Right lobe of liver (tissue), 6 donors: Measurements from ENCODE around the gene MSL2. TPM values are rescaled to one million over a fixed set of nuclear protein-coding genes. Genes with fewer than 3 reads are reported as not detected.
A peak's percentile ranks its signal among the peaks of the same experiment; 100 is the strongest.
"Not testable (repeated sequence)": the region's sequence is repeated elsewhere in the genome, so short reads cannot be mapped to it uniquely, and the experiment has no call there.

Source experiments
- ATAC-seq, 4 donors: fragments of 200-7000 bp; cut with Tn5 transposase; one replicate each; pipeline ENCODE4 v1.9.1; 2020; ENCODE audit warnings: mild to moderate bottlenecking in 4 of 4, moderate library complexity in 4 of 4
- DNase-seq, 3 donors: peaks; one replicate each; pipeline ENCODE4 v3.0.0-alpha.2; 2020
- H3K27ac ChIP-seq, 3 donors: fragments of 200-600 bp; one replicate each; pipeline ENCODE4 v1.8.0; 2022
- H3K27me3 ChIP-seq, 2 donors: fragments of 200-600 bp; one replicate each; pipeline ENCODE4 v1.8.0; 2022
- H3K36me3 ChIP-seq, 4 donors: fragments of 200-600 bp; sonication (generic) in 1 of 4; one replicate each; pipeline versions ENCODE4 v1.5.1 to v1.8.0; 2017 to 2022; ENCODE audit warnings: control low read depth in 1 of 4
- H3K4me1 ChIP-seq, 4 donors: fragments of 200-600 bp; sonication (generic) in 1 of 4; one replicate each; pipeline versions ENCODE4 v1.5.1 to v1.8.0; 2017 to 2022; ENCODE audit warnings: control low read depth in 1 of 4
- H3K4me3 ChIP-seq, 3 donors: fragments of 200-600 bp; one replicate each; pipeline ENCODE4 v1.8.0; 2022
- H3K9me3 ChIP-seq, 4 donors: fragments of 200-600 bp; sonication (generic) in 1 of 4; one replicate each; pipeline versions ENCODE4 v1.5.1 to v1.8.0; 2017 to 2022; ENCODE audit warnings: control low read depth in 1 of 4
- POLR2A ChIP-seq: fragments of 450-650 bp; IDR thresholded peaks from one replicate; pipeline ENCODE4 v1.6.1; 2017; ENCODE audit warnings: antibody characterized with exemption, mild to moderate bottlenecking
- WGBS: methylation state at CpG from one replicate; pipeline ENCODE4 v1.1.6; 2018; ENCODE audit warnings: low coverage, low lambda C conversion rate; ENCODE audit not compliant: insufficient coverage; ENCODE audit errors: missing lambda C conversion rate; 5-methylcytosine and 5-hydroxymethylcytosine counted together
- intact Hi-C, 2 donors: fragments of 100-400 bp; cut with DNase I; formaldehyde crosslinking; loops; one replicate each; pipeline versions ENCODE4 v1.11.2 to v1.14.1; 2022
- total RNA-seq, 6 experiments: library from RNA; depleted of rRNA in 2 of 6; stranded (reverse); fragments of >200 nt in 2 of 6; fragmentation: NEBNext Ultra II Directional in 3 of 6; extraction: Animal tissue kit (Norgen Biotek cat#: 25700) in 3 of 6; gene quantifications; one replicate each; pipeline versions ENCODE4 v1.1.0 to v1.2.4, GENCODE V29; 2016 to 2023
- TF ChIP-seq, protein P1 (sequence below), 4 donors: fragments of 200-600 bp in 3 of 4; fragments of 450-650 bp in 1 of 4; IDR thresholded peaks; one replicate each; pipeline versions ENCODE4 v1.5.1 to v1.8.0; 2016 to 2022; ENCODE audit warnings: antibody characterized with exemption in 4 of 4, mild to moderate bottlenecking in 2 of 4
- donor health status: DM: no; HTN: yes; CAD: no.
- donor health status: DM: no; HTN: no; CAD: no.
- donor health status: DM: no; HTN: no; CAD: no.
- donor health status: DM: no; HTN: yes; CAD: no.
- donor health status: DM: no; HTN: yes; CAD: no.

MSL2 gene
- total RNA-seq, 6 experiments from 2014 or later = 9.1 to 18.4 (median 13.1) TPM

- no peak overlapping the region for H3K27ac ChIP-seq
- H3K36me3 ChIP-seq = no peaks in the 10 kb centered on the region
- no peak for ATAC-seq
- H3K9me3 ChIP-seq = no peaks in the 10 kb centered on the region
- 74% methylated on average over 7 of the region's 8 CpGs for WGBS
- H3K27me3 ChIP-seq = no peaks in the 10 kb centered on the region
- no peak overlapping the region for H3K4me3 ChIP-seq
- intact Hi-C loops = no loop called here
- TF ChIP-seq, protein P1, sequence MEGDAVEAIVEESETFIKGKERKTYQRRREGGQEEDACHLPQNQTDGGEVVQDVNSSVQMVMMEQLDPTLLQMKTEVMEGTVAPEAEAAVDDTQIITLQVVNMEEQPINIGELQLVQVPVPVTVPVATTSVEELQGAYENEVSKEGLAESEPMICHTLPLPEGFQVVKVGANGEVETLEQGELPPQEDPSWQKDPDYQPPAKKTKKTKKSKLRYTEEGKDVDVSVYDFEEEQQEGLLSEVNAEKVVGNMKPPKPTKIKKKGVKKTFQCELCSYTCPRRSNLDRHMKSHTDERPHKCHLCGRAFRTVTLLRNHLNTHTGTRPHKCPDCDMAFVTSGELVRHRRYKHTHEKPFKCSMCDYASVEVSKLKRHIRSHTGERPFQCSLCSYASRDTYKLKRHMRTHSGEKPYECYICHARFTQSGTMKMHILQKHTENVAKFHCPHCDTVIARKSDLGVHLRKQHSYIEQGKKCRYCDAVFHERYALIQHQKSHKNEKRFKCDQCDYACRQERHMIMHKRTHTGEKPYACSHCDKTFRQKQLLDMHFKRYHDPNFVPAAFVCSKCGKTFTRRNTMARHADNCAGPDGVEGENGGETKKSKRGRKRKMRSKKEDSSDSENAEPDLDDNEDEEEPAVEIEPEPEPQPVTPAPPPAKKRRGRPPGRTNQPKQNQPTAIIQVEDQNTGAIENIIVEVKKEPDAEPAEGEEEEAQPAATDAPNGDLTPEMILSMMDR (IDR thresholded peaks at IDR 0.05) = no peak
- no peak for TF ChIP-seq POLR2A
- H3K4me1 ChIP-seq = peaks cover 0 to 41% (median 14%) of the 10 kb centered on the region in 4 donors
- DNase-seq = no peak
Observed at GRCh38 chr3:136181741-136182140, 14.4 kb downstream of the MSL2 start.

GRCh38 chr3:136177876-136178275 is 18.3 kb downstream of the MSL2 start:
- Histone ChIP-seq H3K27ac (no peak overlapping the region), H3K36me3 (no peaks in the 10 kb centered on the region), H3K27me3 (no peaks in the 10 kb centered on the region), H3K4me1 (peaks cover 0 to 32% (median 10%) of the 10 kb centered on the region in 4 donors), H3K4me3 (no peak overlapping the region), H3K9me3 (no peaks in the 10 kb centered on the region)
- intact Hi-C loops = no loop called here
- DNase-seq (no peak), ATAC-seq (no peak)
- WGBS = 62% methylated on average over 4 of the region's 4 CpGs
- no peak for TF ChIP-seq POLR2A
- TF ChIP-seq, protein P1 (IDR thresholded peaks at IDR 0.05) = no peak

GRCh38 chr3:136173939-136174490 is 22.1 kb downstream of the MSL2 start:
- TF ChIP-seq POLR2A = no peak
- TF ChIP-seq, protein P1 (IDR thresholded peaks at IDR 0.05) = no peak
- intact Hi-C loops = no loop called here
- H3K27me3 ChIP-seq = no peaks in the 10 kb centered on the region
- no peaks in the 10 kb centered on the region for H3K9me3 ChIP-seq
- H3K27ac ChIP-seq = no peak overlapping the region
- no peaks in the 10 kb centered on the region for H3K36me3 ChIP-seq
- DNase-seq (no peak), ATAC-seq (no peak)
- no peak overlapping the region for H3K4me3 ChIP-seq
- peaks cover 0 to 23% (median 2%) of the 10 kb centered on the region in 4 donors for H3K4me1 ChIP-seq

- H3K27me3 ChIP-seq = no peaks in the 10 kb centered on the region
- H3K4me3 ChIP-seq = no peak overlapping the region
- intact Hi-C loops = no loop called here
- ATAC-seq (peak in 3 of 4 donors; percentile 14 to 23 (median 18)), DNase-seq (no peak)
- no peaks in the 10 kb centered on the region for H3K36me3 ChIP-seq
- TF ChIP-seq, protein P1 (IDR thresholded peaks at IDR 0.05) = no peak
- TF ChIP-seq POLR2A = no peak
- 67% methylated on average over 1 of the region's 1 CpG for WGBS
- no peak overlapping the region for H3K27ac ChIP-seq
- peaks cover 0 to 24% (median 2%) of the 10 kb centered on the region in 4 donors for H3K4me1 ChIP-seq
- H3K9me3 ChIP-seq = no peaks in the 10 kb centered on the region
Observed at GRCh38 chr3:136171097-136171542, 25.0 kb downstream of the MSL2 start.

GRCh38 chr3:136168236-136168635 is 27.9 kb downstream of the MSL2 start:
- DNase-seq, H3K27me3 ChIP-seq, H3K4me3 ChIP-seq, ATAC-seq, H3K36me3 ChIP-seq, H3K9me3 ChIP-seq, intact Hi-C loops, H3K27ac ChIP-seq: not testable (repeated sequence)
- peaks cover 0 to 29% (median under 1%) of the 10 kb centered on the region in 4 donors for H3K4me1 ChIP-seq
- WGBS = 93% methylated on average over 3 of the region's 4 CpGs
